Vagina (tissue), 2 donors: ENCODE results near the gene RPTN.

Experiments used
- CTCF ChIP-seq, 3 experiments: fragments of 450-650 bp in 2 of 3; fragments of 200-600 bp in 1 of 3; sonication (generic) in 1 of 3; IDR thresholded peaks; one replicate each; pipeline ENCODE4 v1.5.1; 2017 to 2019; ENCODE audit warnings: antibody characterized with exemption in 3 of 3, mild to moderate bottlenecking in 2 of 3, moderate library complexity in 2 of 3
- POLR2A ChIP-seq, 2 donors: fragments of 450-650 bp; IDR thresholded peaks; one replicate each; pipeline ENCODE4 v1.6.1; 2017; ENCODE audit warnings: antibody characterized with exemption in 2 of 2, mild to moderate bottlenecking in 2 of 2, moderate library complexity in 2 of 2

GRCh38 chr1:152110860-152111514 is 48.0 kb downstream of the RPTN start:
- no peak for TF ChIP-seq POLR2A (IDR thresholded peaks at IDR 0.05)
- TF ChIP-seq CTCF (IDR thresholded peaks at IDR 0.05), result no peak
